Measurements from ENCODE around the gene CAPN9. TPM values are rescaled to one million over a fixed set of nuclear protein-coding genes. Genes with fewer than 3 reads are reported as not detected.

The CAPN9 gene
- total and polyA plus RNA-seq, 7 donors = 0.55 to 83.2 (median 30.6) TPM; not detected in 3

DNA sequence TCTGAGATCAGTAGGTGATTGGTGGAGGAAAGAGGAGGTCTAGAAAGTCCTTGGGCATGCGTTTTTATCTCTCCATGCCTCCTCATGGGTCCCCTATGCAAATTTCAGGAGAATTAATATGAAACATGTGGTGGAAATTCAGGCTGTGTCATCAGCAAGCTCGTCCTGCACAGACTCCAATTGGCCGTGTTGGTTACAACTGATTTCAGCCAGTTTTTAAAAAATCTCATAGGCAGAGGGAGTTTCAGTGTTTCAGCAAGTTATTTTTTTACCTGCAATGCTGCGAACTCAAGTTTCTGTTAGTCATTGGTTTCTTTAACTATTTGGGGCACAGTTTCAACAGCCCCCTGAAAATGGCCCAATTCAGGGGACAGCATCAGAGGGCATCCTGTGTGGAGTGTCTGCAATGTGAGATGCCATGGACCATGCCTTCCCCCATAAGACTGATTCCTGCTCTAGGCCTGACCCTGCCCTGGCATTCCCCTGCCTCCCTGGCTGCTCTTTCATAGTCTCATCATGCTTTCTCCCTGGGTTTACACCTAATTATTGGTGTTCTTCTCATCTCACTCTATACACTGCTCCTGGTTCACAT lies 61.2 kb downstream of the CAPN9 start:
- no peaks in the 10 kb centered on the region for H3K27me3 ChIP-seq
- no peak overlapping the region for H3K4me3 ChIP-seq
- no peak for DNase-seq
- 73 to 76% methylated on average over 4 of the region's 4 CpGs for whole genome bisulfite sequencing, 2 donors
- no peaks in the 10 kb centered on the region for H3K36me3 ChIP-seq
- peak overlapping the region in 2 of 4 donors; percentile 4 to 23 for H3K27ac ChIP-seq
- peaks cover 0 to 3% (median 0%) of the 10 kb centered on the region in 4 donors for H3K9me3 ChIP-seq
- TF ChIP-seq POLR2A (IDR thresholded peaks at IDR 0.05) = no peak
- no peak for TF ChIP-seq POLR2AphosphoS5 (IDR thresholded peaks at IDR 0.05)
- no peak for TF ChIP-seq EP300 (IDR thresholded peaks at IDR 0.05)
- TF ChIP-seq, protein P1, sequence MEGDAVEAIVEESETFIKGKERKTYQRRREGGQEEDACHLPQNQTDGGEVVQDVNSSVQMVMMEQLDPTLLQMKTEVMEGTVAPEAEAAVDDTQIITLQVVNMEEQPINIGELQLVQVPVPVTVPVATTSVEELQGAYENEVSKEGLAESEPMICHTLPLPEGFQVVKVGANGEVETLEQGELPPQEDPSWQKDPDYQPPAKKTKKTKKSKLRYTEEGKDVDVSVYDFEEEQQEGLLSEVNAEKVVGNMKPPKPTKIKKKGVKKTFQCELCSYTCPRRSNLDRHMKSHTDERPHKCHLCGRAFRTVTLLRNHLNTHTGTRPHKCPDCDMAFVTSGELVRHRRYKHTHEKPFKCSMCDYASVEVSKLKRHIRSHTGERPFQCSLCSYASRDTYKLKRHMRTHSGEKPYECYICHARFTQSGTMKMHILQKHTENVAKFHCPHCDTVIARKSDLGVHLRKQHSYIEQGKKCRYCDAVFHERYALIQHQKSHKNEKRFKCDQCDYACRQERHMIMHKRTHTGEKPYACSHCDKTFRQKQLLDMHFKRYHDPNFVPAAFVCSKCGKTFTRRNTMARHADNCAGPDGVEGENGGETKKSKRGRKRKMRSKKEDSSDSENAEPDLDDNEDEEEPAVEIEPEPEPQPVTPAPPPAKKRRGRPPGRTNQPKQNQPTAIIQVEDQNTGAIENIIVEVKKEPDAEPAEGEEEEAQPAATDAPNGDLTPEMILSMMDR (IDR thresholded peaks at IDR 0.05) = no peak
- intact Hi-C loops (cut with DNase I) = loop anchor here (5.0 kb wide), 1 partner anchor 49 kb away; no protein-coding TSS in a partner anchor
- H3K4me1 ChIP-seq = peaks cover 0 to 5% (median 0%) of the 10 kb centered on the region in 4 donors

DNA sequence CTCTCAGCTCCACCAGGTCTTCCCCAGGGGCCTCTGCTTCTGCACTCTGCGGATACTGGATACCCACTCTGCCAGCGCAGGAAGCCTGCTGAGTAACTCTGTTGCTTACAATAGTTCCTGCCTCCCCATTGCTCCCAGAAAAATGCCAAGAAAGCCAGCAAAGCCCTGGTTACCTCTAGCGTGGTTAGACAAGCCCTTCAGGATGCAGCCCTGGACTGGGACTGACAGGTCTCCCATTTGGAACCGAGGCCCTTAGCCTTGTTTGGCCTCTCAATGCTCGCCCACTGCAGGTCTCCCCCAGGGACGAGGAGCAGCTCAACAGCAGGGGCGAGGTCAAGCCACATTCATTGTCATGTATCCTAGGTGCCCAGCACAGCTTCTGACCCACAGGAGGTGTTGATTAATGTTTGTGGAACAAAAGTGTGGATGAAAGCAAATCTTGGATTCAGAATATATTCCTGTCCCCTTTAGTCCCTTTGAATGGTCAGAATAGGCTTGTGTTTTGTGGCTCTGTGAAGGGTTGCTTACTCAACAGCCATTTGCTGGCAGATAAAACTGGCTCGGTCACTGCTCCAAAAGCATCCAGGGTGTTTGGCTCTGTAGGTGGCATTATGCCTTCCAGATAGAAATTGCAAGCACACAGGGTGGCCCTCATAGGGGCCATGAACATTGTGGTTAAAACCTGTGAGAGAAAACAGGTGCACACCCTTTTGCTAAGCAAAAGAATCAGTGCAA lies 62.2 kb downstream of the CAPN9 start:
- 88% methylated on average over 8 of the region's 8 CpGs for WGBS, 2 donors
- Histone ChIP-seq H3K9me3 (peaks cover 0 to 3% (median 0%) of the 10 kb centered on the region in 4 donors), H3K4me1 (peaks cover 0 to 5% (median 0%) of the 10 kb centered on the region in 4 donors), H3K36me3 (no peaks in the 10 kb centered on the region), H3K27me3 (no peaks in the 10 kb centered on the region), H3K4me3 (no peak overlapping the region), H3K27ac (no peak overlapping the region)
- intact Hi-C loops (cut with DNase I) = loop anchor here (5.0 kb wide), 1 partner anchor 48 kb away; no protein-coding TSS in a partner anchor
- DNase-seq = no peak
- TF ChIP-seq POLR2AphosphoS5 (IDR thresholded peaks at IDR 0.05) = no peak
- TF ChIP-seq, protein P1 (IDR thresholded peaks at IDR 0.05) = no peak
- no peak for TF ChIP-seq POLR2A (IDR thresholded peaks at IDR 0.05)
- no peak for TF ChIP-seq EP300 (IDR thresholded peaks at IDR 0.05)

DNA sequence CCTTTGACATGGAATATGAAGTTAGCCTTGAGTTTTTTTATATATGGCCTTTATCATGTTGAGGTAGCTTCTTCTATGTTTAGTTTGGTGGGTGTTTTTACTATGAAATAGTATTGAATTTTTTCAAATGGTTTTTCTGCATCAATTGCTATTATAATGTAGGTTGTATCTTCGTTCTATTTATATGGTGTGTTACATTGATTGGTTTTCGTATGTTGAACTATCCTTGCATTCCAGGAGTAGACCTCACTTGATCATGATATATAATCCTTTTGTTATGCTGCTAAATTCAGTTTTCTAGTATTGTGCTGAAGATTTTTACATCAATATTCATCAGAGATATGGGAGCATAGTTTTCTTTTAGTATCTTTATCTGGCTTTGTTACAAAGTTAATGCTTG lies 65.4 kb downstream of the CAPN9 start:
- 89 to 93% methylated on average over 2 of the region's 2 CpGs for WGBS, 2 donors
- Histone ChIP-seq H3K4me1 (peaks cover 0 to under 1% (median 0%) of the 10 kb centered on the region in 4 donors), H3K4me3 (no peak overlapping the region), H3K27ac (no peak overlapping the region), H3K9me3 (peaks cover 0 to 3% (median 0%) of the 10 kb centered on the region in 4 donors), H3K36me3 (no peaks in the 10 kb centered on the region), H3K27me3 (no peaks in the 10 kb centered on the region)
- intact Hi-C loops (cut with DNase I) = no loop called here
- TF ChIP-seq EP300 (IDR thresholded peaks at IDR 0.05) = no peak
- no peak for DNase-seq

DNA sequence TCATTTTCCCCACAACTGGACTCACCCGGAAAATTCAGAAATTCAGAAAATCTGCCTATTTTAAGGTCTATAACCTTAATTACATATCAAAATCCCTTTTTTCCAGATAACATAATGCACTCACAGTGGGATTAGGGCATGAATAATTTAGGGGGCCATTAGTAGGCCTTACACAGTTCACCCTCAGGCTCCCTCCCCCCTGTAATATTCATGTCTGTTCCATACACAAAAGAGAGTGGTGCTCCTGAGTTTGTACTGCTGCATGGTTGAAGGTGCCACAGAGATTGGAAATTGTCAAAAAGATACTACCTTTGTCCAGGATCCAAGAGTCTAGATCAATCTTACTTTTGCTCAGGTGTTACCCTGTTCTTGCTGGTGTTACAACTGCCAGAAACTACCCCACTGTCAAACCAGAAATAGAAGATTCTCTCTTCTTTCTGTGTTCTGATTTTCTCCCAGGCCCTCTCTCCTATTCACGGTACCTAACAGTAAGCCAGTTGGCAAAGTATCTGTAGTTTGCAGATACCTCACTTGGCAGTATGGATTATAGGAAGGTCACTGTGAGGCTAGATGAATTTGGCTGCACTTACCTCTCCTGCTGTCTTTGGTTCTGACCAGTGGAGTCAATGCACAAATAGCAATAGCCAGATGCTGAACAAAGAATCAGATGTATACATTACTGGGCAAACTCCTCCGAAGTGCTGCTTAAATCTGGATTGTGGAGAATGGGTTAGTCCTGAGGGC lies 67.9 kb downstream of the CAPN9 start:
- intact Hi-C loops (cut with DNase I) = no loop called here
- Histone ChIP-seq H3K4me1 (peaks cover 0 to 4% (median 0%) of the 10 kb centered on the region in 4 donors), H3K27ac (no peak overlapping the region), H3K27me3 (no peaks in the 10 kb centered on the region), H3K36me3 (no peaks in the 10 kb centered on the region), H3K4me3 (no peak overlapping the region), H3K9me3 (peaks cover 0 to 3% (median 0%) of the 10 kb centered on the region in 4 donors)
- no peak for TF ChIP-seq POLR2A (IDR thresholded peaks at IDR 0.05)
- no peak for TF ChIP-seq EP300 (IDR thresholded peaks at IDR 0.05)
- TF ChIP-seq, protein P1 (IDR thresholded peaks at IDR 0.05) = no peak
- no peak for TF ChIP-seq POLR2AphosphoS5 (IDR thresholded peaks at IDR 0.05)
- WGBS, 2 donors = 65 to 81% methylated on average over 3 of the region's 3 CpGs
- DNase-seq = no peak

DNA sequence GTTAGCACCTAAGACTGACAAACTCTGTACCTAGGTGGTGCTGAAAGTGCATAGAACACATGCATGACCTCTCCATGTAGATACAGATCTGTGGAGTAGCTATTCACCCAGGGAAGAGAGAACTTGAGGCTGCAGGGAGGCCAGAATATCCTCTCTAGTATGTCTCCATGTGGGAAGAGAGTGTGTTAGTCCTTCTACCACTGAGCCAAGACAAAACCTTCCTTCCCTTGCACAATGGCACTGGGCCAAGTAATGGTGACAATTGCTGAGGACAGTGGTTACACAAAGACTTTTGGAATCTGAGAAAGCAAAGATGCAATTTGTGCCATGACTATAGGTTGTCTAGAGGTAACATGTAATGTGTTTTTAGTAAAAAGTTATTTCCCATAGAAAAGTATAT lies 68.8 kb downstream of the CAPN9 start:
- Histone ChIP-seq H3K27me3 (no peaks in the 10 kb centered on the region), H3K36me3 (no peaks in the 10 kb centered on the region), H3K4me1 (peaks cover 0 to 4% (median 0%) of the 10 kb centered on the region in 4 donors), H3K4me3 (no peak overlapping the region), H3K9me3 (peaks cover 0 to 3% (median 0%) of the 10 kb centered on the region in 4 donors), H3K27ac (no peak overlapping the region)
- TF ChIP-seq POLR2A (IDR thresholded peaks at IDR 0.05) (no peak), POLR2AphosphoS5 (IDR thresholded peaks at IDR 0.05) (no peak), EP300 (IDR thresholded peaks at IDR 0.05) (no peak)
- TF ChIP-seq, protein P1 (IDR thresholded peaks at IDR 0.05) = no peak
- intact Hi-C loops (cut with DNase I) = no loop called here
- no peak for DNase-seq
